GM19238 (cell line): ENCODE measurements around the gene AACS.
A peak's percentile ranks its signal among the peaks of the same experiment; 100 is the strongest.

Experiments
- DNase-seq: peaks from one replicate; pipeline ENCODE4 v3.0.0; 2011; ENCODE audit warnings: low spot score; ENCODE audit not compliant: insufficient read length

The AACS gene

GRCh38 chr12:125183187-125184067 lies 118.2 kb downstream of the AACS start:
- DNase-seq, result peak; percentile 92

DNA sequence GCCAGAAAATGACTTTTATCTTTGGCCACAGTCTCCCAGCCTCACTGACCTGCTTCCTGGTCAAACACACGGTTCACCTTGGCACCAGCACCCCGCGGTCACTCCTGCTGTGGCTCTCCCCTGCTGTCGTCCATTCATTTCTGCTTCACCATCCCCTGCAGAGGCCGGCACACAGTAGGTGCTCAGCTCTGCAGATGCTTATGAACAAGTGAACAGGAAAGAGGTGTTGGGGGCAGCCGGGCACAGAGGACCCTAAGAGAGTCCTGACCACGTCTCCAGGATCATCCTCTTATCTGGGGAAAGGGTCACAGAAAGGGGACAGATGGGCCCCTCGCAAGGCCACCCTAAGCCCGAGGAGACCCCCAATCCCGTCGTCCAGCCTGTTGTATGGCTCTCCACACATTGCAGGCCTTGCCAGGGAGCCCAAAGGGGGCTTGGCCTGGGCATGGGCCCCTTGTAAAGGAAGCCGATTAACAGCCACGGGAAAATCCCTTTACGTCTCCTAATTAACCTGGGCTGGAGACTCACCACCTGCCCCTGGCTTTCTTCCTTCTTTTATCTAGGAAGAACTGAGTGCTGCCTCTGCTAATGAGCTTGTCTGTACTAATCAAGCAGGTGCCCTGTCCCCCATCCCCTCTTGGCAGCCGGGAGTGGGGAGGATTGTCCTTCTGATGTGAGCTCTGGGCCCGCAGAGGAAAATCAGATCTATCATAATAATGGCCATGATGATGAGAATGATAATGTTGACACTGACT lies 119.2 kb downstream of the AACS start:
- DNase-seq, result no peak

- no peak for DNase-seq
These were observed 120.1 kb downstream of the AACS start for GRCh38 chr12:125185311-125185739.

DNA sequence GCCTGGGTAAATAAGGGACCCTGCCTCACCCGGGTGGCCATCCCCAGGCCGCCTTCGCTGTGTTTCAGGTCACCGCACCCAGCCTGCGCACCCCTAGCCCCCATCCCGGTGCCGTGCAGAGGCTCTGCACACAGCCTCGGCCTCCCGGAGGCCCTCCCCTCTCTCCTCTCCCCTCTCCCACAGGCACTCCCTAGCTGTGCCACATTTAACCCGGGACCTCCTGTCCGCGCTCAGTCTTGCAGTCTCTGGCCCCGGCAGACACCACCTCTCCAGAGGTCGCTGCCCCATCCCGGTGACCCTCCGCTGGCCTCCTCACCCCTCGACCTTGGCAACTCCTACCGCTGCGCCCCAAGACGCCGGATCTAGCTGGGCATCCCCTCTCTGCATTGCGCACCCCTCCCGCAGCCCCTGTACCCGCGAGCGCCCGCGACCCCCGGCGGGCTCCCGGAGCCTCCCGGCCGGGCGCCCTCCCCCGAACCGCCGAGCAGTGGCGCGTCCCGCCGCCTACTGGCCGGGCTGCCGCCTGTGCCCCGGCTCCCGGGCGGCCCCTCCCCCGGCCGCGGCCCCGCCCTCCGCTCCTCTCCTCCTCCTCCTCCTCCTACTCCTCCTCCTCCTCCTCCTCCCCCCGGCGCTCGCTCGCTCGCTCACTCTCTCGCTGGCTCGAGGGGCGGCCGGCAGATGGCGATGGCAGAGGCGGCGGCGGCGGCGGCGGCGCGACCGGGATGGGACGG lies 120.7 kb downstream of the AACS start, which contains the start of gene TMEM132B:
TSS of gene TMEM132B (plus strand) at position 647 of the 731 bp plus-strand sequence.
- peak; percentile 41 for DNase-seq

GRCh38 chr12:125186471-125187147 lies 121.4 kb downstream of the AACS start:
- DNase-seq, result no peak

DNA sequence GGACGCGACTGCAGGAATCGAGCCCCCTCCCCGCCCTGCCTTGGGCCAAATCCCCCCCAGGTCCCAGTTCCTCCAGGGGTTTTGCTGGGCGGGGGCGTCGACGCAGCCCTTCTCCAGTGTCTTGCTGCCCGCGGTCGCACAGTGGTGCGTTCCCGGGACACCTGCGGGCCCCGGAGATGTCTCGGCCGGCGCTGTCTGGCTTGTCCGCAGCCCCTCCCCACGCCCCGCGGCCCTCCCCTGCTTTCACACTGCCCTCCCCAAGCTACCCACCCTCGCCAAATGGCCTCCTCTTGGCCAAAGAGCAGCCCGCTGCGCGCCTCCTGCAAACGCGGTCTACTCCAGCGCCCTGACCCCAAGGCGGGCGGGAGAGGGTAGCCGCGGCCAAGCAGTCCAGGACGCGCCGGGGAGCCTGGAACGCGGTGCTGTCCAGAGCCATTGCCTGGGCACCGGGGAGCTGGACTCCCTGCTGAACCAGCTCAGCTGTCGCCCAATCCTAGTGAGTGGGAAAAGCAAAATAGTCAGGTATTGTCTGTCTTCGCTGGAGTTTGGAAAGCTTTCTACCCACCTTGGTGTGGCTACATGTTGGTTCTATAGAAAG lies 122.0 kb downstream of the AACS start:
- no peak for DNase-seq

DNA sequence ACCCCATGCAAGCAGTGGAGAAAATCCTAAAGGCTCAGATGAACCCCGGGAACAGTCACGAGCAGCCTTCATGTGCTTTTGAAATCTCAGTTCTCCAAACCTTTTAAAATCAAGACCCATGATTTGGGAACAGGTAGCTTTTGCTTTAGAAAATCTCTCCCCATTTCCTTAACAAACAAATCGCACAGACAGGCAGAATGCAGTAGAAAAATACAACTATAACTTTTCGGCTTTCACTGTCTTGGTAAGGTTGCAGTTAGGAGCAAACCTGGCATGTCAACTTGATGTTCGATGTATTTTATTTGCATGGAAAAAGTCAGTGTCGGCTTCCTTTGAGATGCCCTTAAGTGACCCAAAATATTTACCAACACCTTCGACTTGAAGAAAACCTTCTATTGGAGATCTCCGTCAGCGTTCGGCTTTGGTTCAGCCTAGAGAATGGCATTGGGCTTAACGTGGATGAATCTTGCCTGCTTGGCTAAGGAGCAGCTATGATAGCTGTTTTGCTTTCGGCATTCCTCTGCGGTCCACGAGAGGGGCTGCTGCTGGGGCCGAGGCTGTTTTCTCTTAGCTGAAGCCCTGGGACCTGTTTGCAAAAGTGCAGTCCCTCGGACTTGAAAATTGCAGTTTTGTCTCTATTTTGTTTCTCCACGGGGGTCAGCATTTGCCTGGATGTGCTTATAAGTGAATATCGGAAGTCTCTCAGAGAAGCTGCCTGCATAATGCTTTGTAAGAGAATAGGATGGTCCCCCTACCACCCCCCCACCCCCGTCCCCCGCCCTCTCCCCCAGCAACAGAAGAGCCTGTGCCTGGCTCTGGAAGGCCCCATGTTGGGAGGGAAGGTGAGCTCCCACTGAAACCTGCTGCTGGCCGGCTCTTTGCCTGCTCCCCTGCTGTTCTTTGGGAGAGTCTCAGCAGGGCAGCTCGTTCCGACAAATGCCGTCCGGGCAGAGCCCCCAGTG lies 122.8 kb downstream of the AACS start:
- DNase-seq, result no peak

DNA sequence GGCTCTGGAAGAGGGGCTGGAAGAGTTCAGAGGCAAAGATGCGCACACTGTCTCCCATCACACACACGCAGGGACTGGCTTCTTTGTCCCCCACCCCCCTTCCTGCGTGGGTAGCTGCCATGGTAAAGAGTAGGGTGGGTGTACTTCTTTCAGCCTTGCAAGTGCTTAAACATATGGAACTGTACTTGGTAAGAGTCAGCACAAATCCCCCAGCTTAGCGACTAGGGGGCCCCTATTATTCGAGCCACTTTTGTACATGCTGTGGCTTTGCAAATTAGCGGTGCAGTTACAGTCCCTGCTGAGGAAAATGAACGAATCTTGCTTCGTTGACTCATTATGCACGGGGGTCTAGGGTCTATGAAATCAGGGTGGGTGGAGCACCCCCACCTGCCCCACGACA lies 123.8 kb downstream of the AACS start:
- no peak for DNase-seq

DNA sequence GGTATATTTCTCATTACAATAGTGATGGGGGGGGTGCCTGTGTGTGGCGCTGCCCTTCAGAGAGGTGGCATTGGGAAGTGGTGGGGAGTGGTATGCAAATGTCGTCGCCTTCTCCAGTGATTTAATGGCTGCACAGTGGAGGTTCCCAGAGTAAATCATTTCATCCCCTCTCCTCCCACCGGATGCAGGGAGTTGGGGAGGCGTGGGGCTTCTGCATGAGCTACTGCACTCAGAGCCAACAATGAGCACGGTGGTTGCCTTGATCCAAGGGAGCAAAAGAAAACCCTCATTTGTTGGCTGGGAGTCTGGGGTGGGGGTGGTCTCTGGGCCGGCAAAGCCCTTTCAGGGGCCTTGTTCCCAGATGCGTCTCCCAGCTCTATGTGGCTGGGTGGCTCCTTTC lies 124.3 kb downstream of the AACS start:
- DNase-seq, result no peak

GRCh38 chr12:125191361-125192087 lies 126.3 kb downstream of the AACS start:
- DNase-seq, result no peak

DNA sequence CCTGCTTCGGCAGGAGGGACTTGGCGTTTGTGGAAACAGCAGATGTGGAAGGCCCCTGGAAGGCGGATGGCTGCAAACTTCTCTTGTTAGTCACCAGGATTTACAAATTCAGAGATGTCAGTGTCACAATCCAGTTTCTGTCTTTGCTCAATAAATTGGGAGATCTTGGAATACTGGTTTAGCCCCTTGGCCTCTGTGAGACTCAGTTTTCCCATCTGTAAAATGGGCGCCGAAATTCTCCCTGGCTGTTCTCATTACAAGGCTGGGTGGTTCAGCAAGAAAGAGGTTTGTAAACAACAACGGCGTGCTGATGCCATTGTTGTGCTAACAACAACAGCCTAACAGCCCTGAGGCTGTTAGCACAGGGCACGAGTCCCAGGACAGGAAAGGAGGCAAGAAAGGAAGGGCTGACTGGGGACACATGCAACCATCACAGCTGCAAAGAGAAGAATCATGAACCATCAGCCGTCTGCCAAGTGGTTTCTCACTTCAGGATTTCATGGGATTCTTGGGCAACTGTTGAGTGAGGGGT lies 127.5 kb downstream of the AACS start:
- DNase-seq, result no peak
